Activated CD4-positive, alpha-beta T cell treated with anti-CD3 and anti-CD28 coated beads, Interleukin-2, amount 10 ng/mL, durations not matched to agents 7 days and 5 days (primary cell): ENCODE results near the gene ZNF513. TPM values are rescaled to one million over a fixed set of nuclear protein-coding genes. Genes with fewer than 3 reads are reported as not detected.
A peak's percentile ranks its signal among the peaks of the same experiment; 100 is the strongest.
"Not testable (repeated sequence)": the region's sequence is repeated elsewhere in the genome, so short reads cannot be mapped to it uniquely, and the experiment has no call there.

Experiments
- CTCF ChIA-PET: fragments of 350-600 bp; sonication (Branson Sonifier 250); formaldehyde crosslinking; loops from one replicate; lab custom pipeline; 2021; ENCODE audit warnings: antibody characterized with exemption; lab: Charles Lee
- POLR2A ChIA-PET: fragments of 350-600 bp; sonication (Branson Sonifier 250); formaldehyde crosslinking; loops from one replicate; lab custom pipeline; 2021; ENCODE audit warnings: antibody characterized with exemption; lab: Charles Lee
- DNase-seq: peaks from one replicate; pipeline ENCODE4 v3.0.0-alpha.2; 2020
- H3K27ac Mint-ChIP-seq: one replicate; pipeline ENCODE4 v1.8.0; 2021; ENCODE audit warnings: mild to moderate bottlenecking, moderate library complexity, mixed read lengths
- H3K27me3 Mint-ChIP-seq: one replicate; pipeline ENCODE4 v1.8.0; 2021; ENCODE audit warnings: mixed read lengths
- H3K36me3 Mint-ChIP-seq: one replicate; pipeline ENCODE4 v1.8.0; 2021; ENCODE audit warnings: low read depth, mixed read lengths
- H3K4me1 Mint-ChIP-seq: one replicate; pipeline ENCODE4 v1.8.0; 2021; ENCODE audit warnings: mixed read lengths
- H3K4me3 Mint-ChIP-seq: one replicate; pipeline ENCODE4 v1.8.0; 2021; ENCODE audit warnings: mild to moderate bottlenecking, moderate library complexity, mixed read lengths
- H3K9me3 Mint-ChIP-seq: one replicate; pipeline ENCODE4 v1.8.0; 2021; ENCODE audit warnings: mixed read lengths
- total RNA-seq, 2 experiments: library from RNA; stranded (reverse); gene quantifications; one replicate each; pipeline ENCODE4 v1.2.3, GENCODE V29; 2021

The ZNF513 gene
- 10 to 100 TPM; 14.3 to 15.4 TPM for total RNA-seq

- Mint-ChIP-seq H3K36me3 (peaks cover 62% of the 10 kb centered on the region), H3K4me3 (peak within 1 kb of the TSS; percentile 90), H3K27me3 (no peaks in the 10 kb centered on the region), H3K27ac (peak within 1 kb of the TSS; percentile 96), H3K9me3 (no peaks in the 10 kb centered on the region), H3K4me1 (peaks cover 31% of the 10 kb centered on the region)
- CTCF ChIA-PET, result interaction anchor here (0.8 to 1.8 kb wide), 6 partner anchors 13 to 303 kb away, joined by 3 to 7 read pairs (median 4); partner anchors contain the start of gene MPV17
- peak; percentile 92 for DNase-seq
- POLR2A ChIA-PET, result no interaction called here
These were observed at the start of gene ZNF513 for GRCh38 chr2:27380626-27381545. ZNF513 (minus strand) TSS chr2:27380734; CDS start chr2:27380526, 208 bp downstream.

GRCh38 chr2:27428978-27429541 lies 48.5 kb upstream of the ZNF513 start:
- ChIA-PET CTCF (interaction anchor here (0.9 to 3.2 kb wide), 5 partner anchors 20 to 254 kb away, joined by 3 to 12 read pairs (median 6); partner anchors contain the start of genes EIF2B4, GTF3C2 and PPM1G), POLR2A (interaction anchor here (0.6 to 1.6 kb wide), 3 partner anchors 20 to 59 kb away, joined by 3 to 5 read pairs (median 3); partner anchors contain the start of gene PPM1G)
- Mint-ChIP-seq H3K9me3 (no peaks in the 10 kb centered on the region), H3K4me1 (peaks cover 37% of the 10 kb centered on the region), H3K27me3 (no peaks in the 10 kb centered on the region), H3K36me3 (peaks cover 16% of the 10 kb centered on the region), H3K4me3 (peak overlapping the region; percentile 99), H3K27ac (peak overlapping the region; percentile 99)
- peak; percentile 68 for DNase-seq

GRCh38 chr2:27428213-27428977 lies 47.9 kb upstream of the ZNF513 start, which contains the start of gene NRBP1:
NRBP1 (plus strand) TSS chr2:27428631; CDS start chr2:27433274, 4,643 bp downstream.
- H3K4me1 Mint-ChIP-seq, result peaks cover 37% of the 10 kb centered on the region
- peak within 1 kb of the TSS; percentile 99 for H3K27ac Mint-ChIP-seq
- no peaks in the 10 kb centered on the region for H3K9me3 Mint-ChIP-seq
- peak; percentile 94 for DNase-seq
- H3K4me3 Mint-ChIP-seq, result peak within 1 kb of the TSS; percentile 99
- peaks cover 9% of the 10 kb centered on the region for H3K36me3 Mint-ChIP-seq
- ChIA-PET CTCF (interaction anchor here (0.8 to 3.2 kb wide), 8 partner anchors 9 to 255 kb away, joined by 3 to 12 read pairs (median 4); partner anchors contain the start of genes EIF2B4, GTF3C2 and PPM1G), POLR2A (interaction anchor here (0.6 to 1.6 kb wide), 4 partner anchors 19 to 190 kb away, joined by 3 to 5 read pairs (median 4); partner anchors contain the start of gene PPM1G)
- H3K27me3 Mint-ChIP-seq, result peaks cover 3% of the 10 kb centered on the region

GRCh38 chr2:27427863-27428212 lies 47.3 kb upstream of the ZNF513 start:
- peaks cover 4% of the 10 kb centered on the region for H3K36me3 Mint-ChIP-seq
- DNase-seq, result no peak

GRCh38 chr2:27425039-27425438 lies 44.5 kb upstream of the ZNF513 start:
- H3K9me3 Mint-ChIP-seq, DNase-seq, H3K27me3 Mint-ChIP-seq, H3K36me3 Mint-ChIP-seq, H3K4me3 Mint-ChIP-seq, CTCF ChIA-PET, POLR2A ChIA-PET, H3K27ac Mint-ChIP-seq: not testable (repeated sequence)
- peaks cover 17% of the 10 kb centered on the region for H3K4me1 Mint-ChIP-seq

More at GRCh38 chr2:27427863-27428212, 47.3 kb upstream of the ZNF513 start:
- Mint-ChIP-seq H3K4me3 (peak overlapping the region; percentile 99), H3K9me3 (no peaks in the 10 kb centered on the region), H3K4me1 (peaks cover 34% of the 10 kb centered on the region), H3K27me3 (peaks cover 3% of the 10 kb centered on the region), H3K27ac (peak overlapping the region; percentile 99)
- CTCF ChIA-PET, result interaction anchor here (0.8 to 3.2 kb wide), 7 partner anchors 8 to 255 kb away, joined by 3 to 12 read pairs (median 4); partner anchors contain the start of genes EIF2B4 and PPM1G
- POLR2A ChIA-PET, result interaction anchor here (0.6 to 1.0 kb wide), 3 partner anchors 22 to 190 kb away, joined by 3 to 4 read pairs (median 3); no protein-coding TSS in a partner anchor

GRCh38 chr2:27422958-27423357 lies 42.4 kb upstream of the ZNF513 start:
- CTCF ChIA-PET, result interaction anchor here (1.2 kb wide), 1 partner anchor 53 kb away, joined by 3 read pairs; the partner anchor contains the start of gene EIF2B4
- DNase-seq, result no peak
- no peaks in the 10 kb centered on the region for H3K9me3 Mint-ChIP-seq
- no peak overlapping the region for H3K4me3 Mint-ChIP-seq
- H3K36me3 Mint-ChIP-seq, result no peaks in the 10 kb centered on the region
- H3K4me1 Mint-ChIP-seq, result peaks cover 10% of the 10 kb centered on the region
- H3K27me3 Mint-ChIP-seq, result peaks cover 5% of the 10 kb centered on the region
- POLR2A ChIA-PET, result no interaction called here
- no peak overlapping the region for H3K27ac Mint-ChIP-seq

- H3K9me3 Mint-ChIP-seq, result no peaks in the 10 kb centered on the region
- no peaks in the 10 kb centered on the region for H3K36me3 Mint-ChIP-seq
- H3K27me3 Mint-ChIP-seq, result peaks cover 5% of the 10 kb centered on the region
- ChIA-PET POLR2A (no interaction called here), CTCF (interaction anchor here (1.8 kb wide), 1 partner anchor 262 kb away, joined by 4 read pairs; no protein-coding TSS in a partner anchor)
- no peak for DNase-seq
- no peak overlapping the region for H3K4me3 Mint-ChIP-seq
- no peaks in the 10 kb centered on the region for H3K4me1 Mint-ChIP-seq
- no peak overlapping the region for H3K27ac Mint-ChIP-seq
These were observed 41.2 kb upstream of the ZNF513 start for GRCh38 chr2:27421660-27422250.

- DNase-seq, result no peak
- Mint-ChIP-seq H3K4me3 (no peak overlapping the region), H3K27me3 (peaks cover 5% of the 10 kb centered on the region), H3K27ac (no peak overlapping the region), H3K9me3 (no peaks in the 10 kb centered on the region), H3K36me3 (no peaks in the 10 kb centered on the region), H3K4me1 (no peaks in the 10 kb centered on the region)
- CTCF ChIA-PET, result interaction anchor here (1.8 kb wide), 1 partner anchor 262 kb away, joined by 4 read pairs; no protein-coding TSS in a partner anchor
- POLR2A ChIA-PET, result no interaction called here
These were observed 40.5 kb upstream of the ZNF513 start for GRCh38 chr2:27420996-27421395.

- ChIA-PET CTCF (interaction anchor here (1.0 kb wide), 1 partner anchor 12 kb away, joined by 3 read pairs; the partner anchor contains the start of gene NRBP1), POLR2A (no interaction called here)
- Mint-ChIP-seq H3K4me3 (no peak overlapping the region), H3K36me3 (no peaks in the 10 kb centered on the region), H3K27ac (no peak overlapping the region), H3K4me1 (peaks cover 4% of the 10 kb centered on the region), H3K27me3 (peaks cover 6% of the 10 kb centered on the region), H3K9me3 (peaks cover 2% of the 10 kb centered on the region)
- DNase-seq, result no peak
These were observed 35.6 kb upstream of the ZNF513 start for GRCh38 chr2:27416151-27416550.

- no peak overlapping the region for H3K27ac Mint-ChIP-seq
- H3K9me3 Mint-ChIP-seq, result peaks cover 6% of the 10 kb centered on the region
- POLR2A ChIA-PET, result interaction anchor here (0.7 kb wide), 1 partner anchor 179 kb away, joined by 12 read pairs; no protein-coding TSS in a partner anchor
- H3K4me1 Mint-ChIP-seq, result peaks cover 19% of the 10 kb centered on the region
- no peak overlapping the region for H3K4me3 Mint-ChIP-seq
- no peak for DNase-seq
- CTCF ChIA-PET, result no interaction called here
- peaks cover 3% of the 10 kb centered on the region for H3K36me3 Mint-ChIP-seq
- peaks cover 6% of the 10 kb centered on the region for H3K27me3 Mint-ChIP-seq
These were observed 32.1 kb upstream of the ZNF513 start for GRCh38 chr2:27412419-27413152.
